HG02759 (cell line): ENCODE results near the gene FAM171A1.

Experiments used
- ATAC-seq: cut with Tn5 transposase; IDR thresholded peaks from one replicate; pipeline ENCODE4 v1.9.1; 2021; ENCODE audit warnings: mild to moderate bottlenecking, moderate library complexity; ENCODE audit not compliant: unreplicated experiment

Gene FAM171A1

GRCh38 chr10:15374566-15374965, 3.5 kb upstream of the FAM171A1 start:
- no peak for ATAC-seq

- ATAC-seq: no peak
Observed at GRCh38 chr10:15374156-15374555, 3.1 kb upstream of the FAM171A1 start.

GRCh38 chr10:15373199-15373598, 2.1 kb upstream of the FAM171A1 start:
- ATAC-seq: no peak

- ATAC-seq: peak; percentile 40
Observed at GRCh38 chr10:15370212-15370855, 755 bp downstream of the FAM171A1 start.

- ATAC-seq: no peak
Observed at GRCh38 chr10:15369256-15370211, 1.6 kb downstream of the FAM171A1 start.

GRCh38 chr10:15368101-15368855, 2.8 kb downstream of the FAM171A1 start:
- ATAC-seq: no peak

- no peak for ATAC-seq
Observed at GRCh38 chr10:15367296-15368085, 3.6 kb downstream of the FAM171A1 start.

GRCh38 chr10:15365692-15366091, 5.4 kb downstream of the FAM171A1 start:
- ATAC-seq: no peak

GRCh38 chr10:15364001-15364400, 7.1 kb downstream of the FAM171A1 start:
- ATAC-seq: no peak

GRCh38 chr10:15363031-15363430, 8.1 kb downstream of the FAM171A1 start:
- no peak for ATAC-seq

- ATAC-seq: no peak
Observed at GRCh38 chr10:15361131-15361530, 10.0 kb downstream of the FAM171A1 start.

- no peak for ATAC-seq
Observed at GRCh38 chr10:15360566-15360965, 10.5 kb downstream of the FAM171A1 start.

GRCh38 chr10:15353471-15354017, 17.5 kb downstream of the FAM171A1 start:
- ATAC-seq: no peak

GRCh38 chr10:15352836-15353235, 18.3 kb downstream of the FAM171A1 start:
- ATAC-seq: no peak

- ATAC-seq: no peak
Observed at GRCh38 chr10:15352201-15352600, 18.9 kb downstream of the FAM171A1 start.

GRCh38 chr10:15351099-15351820, 19.8 kb downstream of the FAM171A1 start:
- no peak for ATAC-seq

- ATAC-seq: no peak
Observed at GRCh38 chr10:15349112-15349511, 22.0 kb downstream of the FAM171A1 start.

GRCh38 chr10:15348579-15348978, 22.5 kb downstream of the FAM171A1 start:
- no peak for ATAC-seq

- no peak for ATAC-seq
Observed at GRCh38 chr10:15347150-15347549, 23.9 kb downstream of the FAM171A1 start.
